Spleen (tissue), 7 donors: Measurements from ENCODE around the gene PTCD3.

Source experiments
- POLR2A ChIP-seq, 3 donors: fragments of 450-650 bp; IDR thresholded peaks; one replicate each; pipeline ENCODE4 v1.5.1; 2017; ENCODE audit warnings: antibody characterized with exemption in 3 of 3, mild to moderate bottlenecking in 1 of 3
- TF ChIP-seq, protein P1 (sequence below), 11 experiments: fragments of 200-600 bp in 7 of 11; fragments of 450-650 bp in 4 of 11; sonication (generic) in 4 of 11; IDR thresholded peaks in 8 of 11; conservative IDR thresholded peaks in 3 of 11; 1 replicate in 7 of 11; 2 replicates in 4 of 11; pipeline versions ENCODE4 v1.4.0 to v1.8.0; 2016 to 2021; ENCODE audit warnings: antibody characterized with exemption in 11 of 11, inconsistent platforms in 4 of 11, mild to moderate bottlenecking in 1 of 11
- donor health status: DM: no; HTN: no; CAD: no; lungs with moderate emphysema.
- donor health status: DM: no; HTN: no; CAD: no.
- donor health status: DM: no; HTN: no; CAD: no.

DNA sequence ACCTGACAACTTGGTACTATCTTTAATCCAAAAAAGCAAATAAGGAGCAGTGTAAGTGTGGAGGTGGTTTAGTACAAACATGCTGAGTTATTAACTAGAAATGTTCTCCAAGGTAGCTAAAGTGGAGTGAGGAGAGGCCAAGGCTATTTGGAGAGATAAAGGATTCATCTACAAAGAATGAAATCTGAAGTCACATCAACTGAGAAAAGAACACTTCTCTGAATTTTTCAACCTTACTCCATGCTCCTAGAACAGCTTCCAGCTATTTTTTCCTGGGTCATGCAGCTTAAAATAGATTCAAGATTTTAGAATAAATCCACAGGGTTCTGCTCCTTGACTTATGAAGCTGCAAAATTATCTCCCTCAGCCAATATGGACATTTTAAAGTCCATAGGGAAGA is 70.6 kb downstream of the PTCD3 start:
- TF ChIP-seq, protein P1, sequence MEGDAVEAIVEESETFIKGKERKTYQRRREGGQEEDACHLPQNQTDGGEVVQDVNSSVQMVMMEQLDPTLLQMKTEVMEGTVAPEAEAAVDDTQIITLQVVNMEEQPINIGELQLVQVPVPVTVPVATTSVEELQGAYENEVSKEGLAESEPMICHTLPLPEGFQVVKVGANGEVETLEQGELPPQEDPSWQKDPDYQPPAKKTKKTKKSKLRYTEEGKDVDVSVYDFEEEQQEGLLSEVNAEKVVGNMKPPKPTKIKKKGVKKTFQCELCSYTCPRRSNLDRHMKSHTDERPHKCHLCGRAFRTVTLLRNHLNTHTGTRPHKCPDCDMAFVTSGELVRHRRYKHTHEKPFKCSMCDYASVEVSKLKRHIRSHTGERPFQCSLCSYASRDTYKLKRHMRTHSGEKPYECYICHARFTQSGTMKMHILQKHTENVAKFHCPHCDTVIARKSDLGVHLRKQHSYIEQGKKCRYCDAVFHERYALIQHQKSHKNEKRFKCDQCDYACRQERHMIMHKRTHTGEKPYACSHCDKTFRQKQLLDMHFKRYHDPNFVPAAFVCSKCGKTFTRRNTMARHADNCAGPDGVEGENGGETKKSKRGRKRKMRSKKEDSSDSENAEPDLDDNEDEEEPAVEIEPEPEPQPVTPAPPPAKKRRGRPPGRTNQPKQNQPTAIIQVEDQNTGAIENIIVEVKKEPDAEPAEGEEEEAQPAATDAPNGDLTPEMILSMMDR (IDR thresholded peaks at IDR 0.05 in 8 of 11, conservative IDR thresholded peaks at IDR 0.05 in 3 of 11) = no peak
- TF ChIP-seq POLR2A (IDR thresholded peaks at IDR 0.05) = no peak
